Cardiac fibroblast (primary cell): Measurements from ENCODE around the gene RBSN.

Experiments used
- DNase-seq, 2 donors: peaks; one replicate each; pipeline versions ENCODE4 v3.0.0 to v3.0.0-alpha.2; 2010; ENCODE audit warnings: low read depth in 2 of 2
- H3K4me3 ChIP-seq, 2 donors: replicated peaks in 1 of 2; 1 replicate in 1 of 2; 2 replicates in 1 of 2; pipeline ENCODE4 v1.5.1; 2011; ENCODE audit warnings: low read depth in 2 of 2, low read length in 2 of 2, mild to moderate bottlenecking in 2 of 2, moderate library complexity in 1 of 2
- CTCF ChIP-seq: IDR thresholded peaks from one replicate; pipeline ENCODE4 v1.5.1; 2011; ENCODE audit warnings: low read depth, mild to moderate bottlenecking, low read length, inconsistent platforms

The RBSN gene

GRCh38 chr3:15099364-15100098, 583 bp upstream of the RBSN start:
- H3K4me3 ChIP-seq = peak overlapping the region; percentile 92 to 98
- TF ChIP-seq CTCF = no peak
- DNase-seq = no peak

- no peak for TF ChIP-seq CTCF
- peak in 1 of 2 donors; percentile 14 for DNase-seq
- H3K4me3 ChIP-seq = peak overlapping the region; percentile 92 to 98
Measured at GRCh38 chr3:15097891-15098290, 1.1 kb downstream of the RBSN start.

- TF ChIP-seq CTCF = no peak
- DNase-seq = no peak
- no peak overlapping the region for H3K4me3 ChIP-seq
Measured at GRCh38 chr3:15096046-15096445, 2.9 kb downstream of the RBSN start.

- TF ChIP-seq CTCF = no peak
- peak in 1 of 2 donors; percentile 49 for DNase-seq
- no peak overlapping the region for H3K4me3 ChIP-seq
Measured at GRCh38 chr3:15094187-15094875, 4.6 kb downstream of the RBSN start.

- H3K4me3 ChIP-seq = no peak overlapping the region
- DNase-seq = peak in 1 of 2 donors; percentile 25
- no peak for TF ChIP-seq CTCF
Measured at GRCh38 chr3:15092686-15093085, 6.3 kb downstream of the RBSN start.

GRCh38 chr3:15091575-15091974, 7.4 kb downstream of the RBSN start:
- no peak for DNase-seq
- H3K4me3 ChIP-seq = no peak overlapping the region
- no peak for TF ChIP-seq CTCF

- no peak for TF ChIP-seq CTCF
- DNase-seq = no peak
- no peak overlapping the region for H3K4me3 ChIP-seq
Measured at GRCh38 chr3:15089201-15089600, 9.7 kb downstream of the RBSN start.
